Esophagus muscularis mucosa (tissue), 3 donors: ENCODE measurements around the gene PPP1R1B.

Experiments used
- POLR2A ChIP-seq: fragments of 450-650 bp; IDR thresholded peaks from one replicate; pipeline ENCODE4 v1.6.1; 2017; ENCODE audit warnings: antibody characterized with exemption, moderate library complexity, mild to moderate bottlenecking, low read depth
- POLR2AphosphoS5 ChIP-seq, 2 donors: sonication (generic); formaldehyde crosslinking; IDR thresholded peaks; one replicate each; pipeline ENCODE4 v1.6.1; 2017; ENCODE audit warnings: antibody characterized with exemption in 2 of 2
- TF ChIP-seq, protein P1 (sequence below), 3 experiments: fragments of 200-600 bp in 2 of 3; fragments of 450-650 bp in 1 of 3; sonication (generic) in 2 of 3; IDR thresholded peaks; one replicate each; pipeline ENCODE4 v1.5.1; 2017 to 2019; ENCODE audit warnings: antibody characterized with exemption in 3 of 3, mild to moderate bottlenecking in 2 of 3, moderate library complexity in 1 of 3

DNA sequence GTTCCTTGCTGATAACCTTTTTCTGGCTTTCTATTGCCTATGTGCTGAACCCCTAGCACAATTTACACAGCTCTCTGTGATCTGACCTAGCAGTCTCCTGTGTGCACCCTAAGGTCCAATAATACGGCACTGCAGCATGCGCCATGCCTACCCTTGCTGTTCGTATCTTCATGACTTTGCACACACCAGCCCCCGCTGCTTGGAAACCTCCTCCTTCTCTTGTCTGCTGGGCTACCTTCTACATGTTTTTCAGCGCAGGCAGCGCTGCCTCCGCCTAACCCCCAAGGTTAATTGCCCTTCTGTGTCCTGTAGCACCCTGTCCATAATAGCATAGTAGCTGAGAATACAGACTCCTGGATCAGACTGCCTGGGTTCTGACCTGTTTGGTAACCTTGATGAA is 11.6 kb downstream of the PPP1R1B start:
- TF ChIP-seq, protein P1, sequence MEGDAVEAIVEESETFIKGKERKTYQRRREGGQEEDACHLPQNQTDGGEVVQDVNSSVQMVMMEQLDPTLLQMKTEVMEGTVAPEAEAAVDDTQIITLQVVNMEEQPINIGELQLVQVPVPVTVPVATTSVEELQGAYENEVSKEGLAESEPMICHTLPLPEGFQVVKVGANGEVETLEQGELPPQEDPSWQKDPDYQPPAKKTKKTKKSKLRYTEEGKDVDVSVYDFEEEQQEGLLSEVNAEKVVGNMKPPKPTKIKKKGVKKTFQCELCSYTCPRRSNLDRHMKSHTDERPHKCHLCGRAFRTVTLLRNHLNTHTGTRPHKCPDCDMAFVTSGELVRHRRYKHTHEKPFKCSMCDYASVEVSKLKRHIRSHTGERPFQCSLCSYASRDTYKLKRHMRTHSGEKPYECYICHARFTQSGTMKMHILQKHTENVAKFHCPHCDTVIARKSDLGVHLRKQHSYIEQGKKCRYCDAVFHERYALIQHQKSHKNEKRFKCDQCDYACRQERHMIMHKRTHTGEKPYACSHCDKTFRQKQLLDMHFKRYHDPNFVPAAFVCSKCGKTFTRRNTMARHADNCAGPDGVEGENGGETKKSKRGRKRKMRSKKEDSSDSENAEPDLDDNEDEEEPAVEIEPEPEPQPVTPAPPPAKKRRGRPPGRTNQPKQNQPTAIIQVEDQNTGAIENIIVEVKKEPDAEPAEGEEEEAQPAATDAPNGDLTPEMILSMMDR (IDR thresholded peaks at IDR 0.05) = no peak
- TF ChIP-seq POLR2A (no peak), POLR2AphosphoS5 (IDR thresholded peaks at IDR 0.05) (no peak)
